ENCODE data around the gene CALU. TPM values are rescaled to one million over a fixed set of nuclear protein-coding genes. Genes with fewer than 3 reads are reported as not detected.

The CALU gene
- total and polyA plus RNA-seq, 4 donors, result 23.9 to 115 (median 99.0) TPM

DNA sequence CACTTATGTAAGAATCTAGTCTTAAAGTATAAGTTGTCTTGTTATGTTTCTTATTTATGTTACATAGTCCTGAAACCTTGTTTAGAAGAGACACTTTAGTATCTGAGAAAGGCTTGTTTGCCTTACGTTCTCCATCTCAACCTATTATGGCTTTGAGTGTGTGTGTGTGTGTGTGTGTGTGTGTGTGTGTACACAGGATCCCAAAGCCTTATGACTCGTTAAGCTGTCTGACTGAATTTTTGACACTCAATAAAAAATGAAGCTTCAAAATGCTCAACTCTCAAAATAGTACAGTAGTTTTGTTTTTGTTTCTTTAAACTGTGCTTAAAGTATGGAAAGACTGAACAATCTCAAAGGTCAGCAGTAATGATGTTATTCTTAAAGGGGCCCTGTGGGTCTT, 18.0 kb downstream of the CALU start:
- Histone ChIP-seq H3K27me3 (ENCODE audit: control insufficient read depth in 3 of 3, insufficient read depth in 3 of 3, low read length in 2 of 3) (no peaks in the 10 kb centered on the region), H3K4me3 (no peak overlapping the region), H3K9ac (ENCODE audit: insufficient read depth in 1 of 2, low read length in 2 of 2) (no peak overlapping the region), H3K9me3 (ENCODE audit: control insufficient read depth in 4 of 4, insufficient read depth in 3 of 4, low read length in 3 of 4) (no peaks in the 10 kb centered on the region), H3K36me3 (ENCODE audit: control insufficient read depth in 4 of 4, insufficient read depth in 4 of 4, low read length in 4 of 4) (peaks cover 28 to 45% (median 29%) of the 10 kb centered on the region in 4 donors), H3K27ac (ENCODE audit: low read depth in 1 of 2, low read length in 1 of 2) (peak overlapping the region in 1 of 2 donors; percentile 90), H3K4me1 (ENCODE audit: control insufficient read depth in 5 of 5, insufficient read depth in 5 of 5, low read length in 5 of 5) (peaks cover 0 to 16% (median 2%) of the 10 kb centered on the region in 5 donors)
- TF ChIP-seq, protein P1, sequence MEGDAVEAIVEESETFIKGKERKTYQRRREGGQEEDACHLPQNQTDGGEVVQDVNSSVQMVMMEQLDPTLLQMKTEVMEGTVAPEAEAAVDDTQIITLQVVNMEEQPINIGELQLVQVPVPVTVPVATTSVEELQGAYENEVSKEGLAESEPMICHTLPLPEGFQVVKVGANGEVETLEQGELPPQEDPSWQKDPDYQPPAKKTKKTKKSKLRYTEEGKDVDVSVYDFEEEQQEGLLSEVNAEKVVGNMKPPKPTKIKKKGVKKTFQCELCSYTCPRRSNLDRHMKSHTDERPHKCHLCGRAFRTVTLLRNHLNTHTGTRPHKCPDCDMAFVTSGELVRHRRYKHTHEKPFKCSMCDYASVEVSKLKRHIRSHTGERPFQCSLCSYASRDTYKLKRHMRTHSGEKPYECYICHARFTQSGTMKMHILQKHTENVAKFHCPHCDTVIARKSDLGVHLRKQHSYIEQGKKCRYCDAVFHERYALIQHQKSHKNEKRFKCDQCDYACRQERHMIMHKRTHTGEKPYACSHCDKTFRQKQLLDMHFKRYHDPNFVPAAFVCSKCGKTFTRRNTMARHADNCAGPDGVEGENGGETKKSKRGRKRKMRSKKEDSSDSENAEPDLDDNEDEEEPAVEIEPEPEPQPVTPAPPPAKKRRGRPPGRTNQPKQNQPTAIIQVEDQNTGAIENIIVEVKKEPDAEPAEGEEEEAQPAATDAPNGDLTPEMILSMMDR (IDR thresholded peaks at IDR 0.05; ENCODE audit: control extremely low read depth, extremely low read depth), result no peak
- peak in 2 of 3 donors; percentile 13 to 18 for DNase-seq
- WGBS, 2 donors, result 75 to 83% methylated on average over 2 of the region's 2 CpGs
- no peak for ATAC-seq (ENCODE audit: insufficient read depth, low FRiP score)

DNA sequence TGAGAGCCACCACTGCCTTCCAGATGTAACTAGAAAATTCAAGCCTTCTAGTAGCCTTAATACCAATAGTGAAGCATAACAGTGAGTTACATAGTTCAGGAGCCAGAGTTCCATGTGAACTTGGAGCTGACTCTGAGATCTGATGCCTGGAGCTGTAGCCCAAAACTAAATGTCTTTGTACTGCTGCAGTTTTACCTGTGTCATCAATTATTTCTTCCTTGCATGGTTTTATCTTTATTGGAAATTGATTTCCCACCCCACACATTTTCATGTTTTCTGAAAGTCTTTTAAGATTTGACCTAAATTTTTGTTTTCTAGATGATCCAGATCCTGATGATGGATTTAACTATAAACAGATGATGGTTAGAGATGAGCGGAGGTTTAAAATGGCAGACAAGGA, 19.4 kb downstream of the CALU start:
- peak overlapping the region in 1 of 2 donors; percentile 56 for H3K27ac ChIP-seq (ENCODE audit: low read depth in 1 of 2, low read length in 1 of 2)
- no peaks in the 10 kb centered on the region for H3K27me3 ChIP-seq (ENCODE audit: control insufficient read depth in 3 of 3, insufficient read depth in 3 of 3, low read length in 2 of 3)
- WGBS, 2 donors, result 97 to 99% methylated on average over 1 of the region's 1 CpG
- peaks cover 0 to 16% (median 2%) of the 10 kb centered on the region in 5 donors for H3K4me1 ChIP-seq (ENCODE audit: control insufficient read depth in 5 of 5, insufficient read depth in 5 of 5, low read length in 5 of 5)
- no peak overlapping the region for H3K4me3 ChIP-seq
- H3K36me3 ChIP-seq (ENCODE audit: control insufficient read depth in 4 of 4, insufficient read depth in 4 of 4, low read length in 4 of 4), result peaks cover 25 to 41% (median 30%) of the 10 kb centered on the region in 4 donors
- TF ChIP-seq, protein P1 (IDR thresholded peaks at IDR 0.05; ENCODE audit: control extremely low read depth, extremely low read depth), result no peak
- no peaks in the 10 kb centered on the region for H3K9me3 ChIP-seq (ENCODE audit: control insufficient read depth in 4 of 4, insufficient read depth in 3 of 4, low read length in 3 of 4)
- DNase-seq, result no peak
- no peak for ATAC-seq (ENCODE audit: insufficient read depth, low FRiP score)
- H3K9ac ChIP-seq (ENCODE audit: insufficient read depth in 1 of 2, low read length in 2 of 2), result no peak overlapping the region

DNA sequence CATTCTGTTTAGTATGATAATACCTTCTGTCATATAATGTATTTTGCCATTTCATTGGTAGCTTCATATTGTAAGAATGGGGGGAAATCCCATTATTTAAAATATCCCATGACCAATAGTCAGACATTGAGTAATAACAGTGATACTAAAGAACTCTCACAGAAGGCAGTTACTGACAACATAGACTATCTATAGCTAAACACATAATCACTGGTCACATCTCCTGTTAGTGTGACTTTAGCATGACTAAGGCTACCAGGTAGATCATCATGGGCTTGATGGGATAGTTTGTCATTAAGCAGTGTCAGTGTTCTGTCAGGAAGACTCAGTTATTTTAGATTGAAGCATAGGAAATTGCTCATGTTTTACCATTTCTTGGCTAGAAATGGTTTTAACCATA, 20.1 kb downstream of the CALU start:
- H3K27ac ChIP-seq (ENCODE audit: low read depth in 1 of 2, low read length in 1 of 2), result peak overlapping the region in 1 of 2 donors; percentile 36

More for the DNA sequence above, 20.1 kb downstream of the CALU start:
- Histone ChIP-seq H3K4me3 (no peak overlapping the region), H3K9me3 (ENCODE audit: control insufficient read depth in 4 of 4, insufficient read depth in 3 of 4, low read length in 3 of 4) (no peaks in the 10 kb centered on the region), H3K36me3 (ENCODE audit: control insufficient read depth in 4 of 4, insufficient read depth in 4 of 4, low read length in 4 of 4) (peaks cover 25 to 40% (median 30%) of the 10 kb centered on the region in 4 donors), H3K9ac (ENCODE audit: insufficient read depth in 1 of 2, low read length in 2 of 2) (no peak overlapping the region), H3K27me3 (ENCODE audit: control insufficient read depth in 3 of 3, insufficient read depth in 3 of 3, low read length in 2 of 3) (no peaks in the 10 kb centered on the region), H3K4me1 (ENCODE audit: control insufficient read depth in 5 of 5, insufficient read depth in 5 of 5, low read length in 5 of 5) (peaks cover 0 to 11% (median 2%) of the 10 kb centered on the region in 5 donors)
- TF ChIP-seq, protein P1 (IDR thresholded peaks at IDR 0.05; ENCODE audit: control extremely low read depth, extremely low read depth), result no peak
- no peak for DNase-seq
- ATAC-seq (ENCODE audit: insufficient read depth, low FRiP score), result no peak
